ENCODE measurements around the gene SHC1. TPM values are rescaled to one million over a fixed set of nuclear protein-coding genes. Genes with fewer than 3 reads are reported as not detected.

SHC1 gene
- total RNA-seq, 2 donors from 2014 or later, result 98.3 to 104 TPM

- no peaks in the 10 kb centered on the region for H3K9me3 ChIP-seq
- peaks cover 13% of the 10 kb centered on the region for H3K4me1 ChIP-seq
- peak overlapping the region in 1 of 2 donors; percentile 94 for H3K9ac ChIP-seq (ENCODE audit: low read depth in 2 of 2, low read length in 2 of 2)
- TF ChIP-seq CTCF (IDR thresholded peaks at IDR 0.05), result no peak
- H3K36me3 ChIP-seq, result peaks cover 23% of the 10 kb centered on the region
- DNase-seq, result no peak
- intact Hi-C loops (cut with DNase I), result no loop called here
- H3K4me3 ChIP-seq, result peak overlapping the region; percentile 55
- no peaks in the 10 kb centered on the region for H3K27me3 ChIP-seq
- peak overlapping the region; percentile 81 for H3K27ac ChIP-seq
Measured at GRCh38 chr1:154962795-154963330, 7.7 kb downstream of the SHC1 start.

GRCh38 chr1:154962156-154962749 is 8.3 kb downstream of the SHC1 start:
- H3K36me3 ChIP-seq, result peaks cover 23% of the 10 kb centered on the region
- peaks cover 13% of the 10 kb centered on the region for H3K4me1 ChIP-seq
- H3K4me3 ChIP-seq, result peak overlapping the region; percentile 55
- intact Hi-C loops (cut with DNase I), result no loop called here
- peak overlapping the region; percentile 85 to 94 for H3K9ac ChIP-seq (ENCODE audit: low read depth in 2 of 2, low read length in 2 of 2)
- peak overlapping the region; percentile 81 for H3K27ac ChIP-seq
- peak; percentile 16 for TF ChIP-seq CTCF (IDR thresholded peaks at IDR 0.05)
- no peaks in the 10 kb centered on the region for H3K9me3 ChIP-seq
- no peaks in the 10 kb centered on the region for H3K27me3 ChIP-seq
- peak; percentile 53 for DNase-seq

GRCh38 chr1:154961207-154962155 is 9.1 kb downstream of the SHC1 start, which contains the start of gene PYGO2:
PYGO2 (minus strand) TSS chr1:154961782; CDS start chr1:154961576, 206 bp downstream.
- TF ChIP-seq CTCF (IDR thresholded peaks at IDR 0.05), result peak; percentile 41
- Histone ChIP-seq H3K9ac (ENCODE audit: low read depth in 2 of 2, low read length in 2 of 2) (peak within 1 kb of the TSS; percentile 85 to 94), H3K36me3 (peaks cover 20% of the 10 kb centered on the region), H3K4me3 (peak within 1 kb of the TSS; percentile 55), H3K27ac (peak within 1 kb of the TSS; percentile 81), H3K9me3 (no peaks in the 10 kb centered on the region), H3K4me1 (peaks cover 13% of the 10 kb centered on the region), H3K27me3 (no peaks in the 10 kb centered on the region)
- DNase-seq, result peak; percentile 86
- intact Hi-C loops (cut with DNase I), result no loop called here

- peaks cover 11% of the 10 kb centered on the region for H3K36me3 ChIP-seq
- H3K4me1 ChIP-seq, result peaks cover 13% of the 10 kb centered on the region
- no peak for TF ChIP-seq CTCF (IDR thresholded peaks at IDR 0.05)
- H3K27ac ChIP-seq, result peak overlapping the region; percentile 81
- no peaks in the 10 kb centered on the region for H3K9me3 ChIP-seq
- H3K27me3 ChIP-seq, result no peaks in the 10 kb centered on the region
- H3K9ac ChIP-seq (ENCODE audit: low read depth in 2 of 2, low read length in 2 of 2), result peak overlapping the region; percentile 85 to 94
- DNase-seq, result no peak
- H3K4me3 ChIP-seq, result peak overlapping the region; percentile 55
- intact Hi-C loops (cut with DNase I), result no loop called here
Measured at GRCh38 chr1:154960446-154961136, 10.0 kb downstream of the SHC1 start.

- Histone ChIP-seq H3K4me1 (peaks cover 19% of the 10 kb centered on the region), H3K9me3 (no peaks in the 10 kb centered on the region), H3K27ac (no peak overlapping the region), H3K36me3 (peaks cover 6% of the 10 kb centered on the region), H3K27me3 (no peaks in the 10 kb centered on the region), H3K9ac (ENCODE audit: low read depth in 2 of 2, low read length in 2 of 2) (no peak overlapping the region), H3K4me3 (no peak overlapping the region)
- TF ChIP-seq CTCF (IDR thresholded peaks at IDR 0.05), result no peak
- intact Hi-C loops (cut with DNase I), result no loop called here
- no peak for DNase-seq
Measured at GRCh38 chr1:154959426-154959780, 11.1 kb downstream of the SHC1 start.

Data from colonic mucosa (tissue), 4 donors.